HUES64 (cell line): ENCODE data around the gene CHST9.

Experiments
- H3K27ac ChIP-seq: 2 replicates; pipeline ENCODE4 v1.7.0; 2013; ENCODE audit warnings: low read depth, low read length, inconsistent platforms
- H3K27me3 ChIP-seq: 2 replicates; pipeline ENCODE4 v1.6.1; 2013; ENCODE audit warnings: mild to moderate bottlenecking, low read length; ENCODE audit not compliant: insufficient read depth
- H3K36me3 ChIP-seq: 2 replicates; pipeline ENCODE4 v1.6.1; 2013; ENCODE audit warnings: mild to moderate bottlenecking, low read length; ENCODE audit not compliant: insufficient read depth
- H3K4me1 ChIP-seq: 2 replicates; pipeline ENCODE4 v1.6.1; 2013; ENCODE audit warnings: mild to moderate bottlenecking, low read length, moderate library complexity; ENCODE audit not compliant: insufficient read depth
- H3K4me3 ChIP-seq: 2 replicates; pipeline ENCODE4 v1.5.1; 2013; ENCODE audit warnings: mild to moderate bottlenecking, low read length, moderate library complexity
- H3K9ac ChIP-seq: 2 replicates; pipeline ENCODE4 v1.6.1; 2013; ENCODE audit warnings: mild to moderate bottlenecking, low read depth, low read length
- H3K9me3 ChIP-seq: 2 replicates; pipeline ENCODE4 v1.6.1; 2013; ENCODE audit warnings: low read depth, low read length; ENCODE audit not compliant: insufficient read depth
- WGBS: fragments of 150-250, 120-280 bp; methylation state at CpG from one replicate; pipeline ENCODE4 v1.1.7; 2013; ENCODE audit warnings: missing lambda C conversion rate; 5-methylcytosine and 5-hydroxymethylcytosine counted together

Gene CHST9

GRCh38 chr18:27007880-27008279 lies 177.2 kb downstream of the CHST9 start:
- Histone ChIP-seq H3K36me3 (no peaks in the 10 kb centered on the region), H3K4me1 (peaks cover 14% of the 10 kb centered on the region; the same call in 1 of the 2 replicates), H3K27ac (no peak overlapping the region), H3K9me3 (no peaks in the 10 kb centered on the region), H3K9ac (no peak overlapping the region), H3K4me3 (no peak overlapping the region), H3K27me3 (no peaks in the 10 kb centered on the region)
- WGBS: 69% methylated on average over 2 of the region's 2 CpGs

- H3K9ac ChIP-seq: no peak overlapping the region
- H3K4me3 ChIP-seq: no peak overlapping the region
- WGBS: no CpG with 5 or more reads among the region's 1 CpG
- H3K9me3 ChIP-seq: no peaks in the 10 kb centered on the region
- H3K4me1 ChIP-seq: peaks cover 16% of the 10 kb centered on the region; the same call in 1 of the 2 replicates
- no peak overlapping the region for H3K27ac ChIP-seq
- H3K27me3 ChIP-seq: no peaks in the 10 kb centered on the region
- H3K36me3 ChIP-seq: no peaks in the 10 kb centered on the region
These were observed 179.5 kb downstream of the CHST9 start for GRCh38 chr18:27005589-27005988.

- Histone ChIP-seq H3K27ac (no peak overlapping the region), H3K27me3 (no peaks in the 10 kb centered on the region), H3K4me3 (no peak overlapping the region), H3K4me1 (peaks cover 14% of the 10 kb centered on the region; the same call in 1 of the 2 replicates), H3K36me3 (no peaks in the 10 kb centered on the region), H3K9ac (no peak overlapping the region), H3K9me3 (no peaks in the 10 kb centered on the region)
- 90% methylated on average over 6 of the region's 9 CpGs for WGBS
These were observed 180.9 kb downstream of the CHST9 start for GRCh38 chr18:27004056-27004829.

- Histone ChIP-seq H3K4me3 (no peak overlapping the region), H3K9me3 (no peaks in the 10 kb centered on the region), H3K4me1 (peaks cover 5% of the 10 kb centered on the region; the same call in 1 of the 2 replicates), H3K27ac (no peak overlapping the region), H3K9ac (no peak overlapping the region), H3K36me3 (no peaks in the 10 kb centered on the region), H3K27me3 (no peaks in the 10 kb centered on the region)
- 85% methylated on average over 2 of the region's 3 CpGs for WGBS
These were observed 185.3 kb downstream of the CHST9 start for GRCh38 chr18:26999797-27000196.

- H3K27ac ChIP-seq: no peak overlapping the region
- no peak overlapping the region for H3K9ac ChIP-seq
- H3K4me3 ChIP-seq: no peak overlapping the region
- no peaks in the 10 kb centered on the region for H3K27me3 ChIP-seq
- peaks cover 8% of the 10 kb centered on the region for H3K9me3 ChIP-seq
- no peaks in the 10 kb centered on the region for H3K36me3 ChIP-seq
- 94% methylated on average over 5 of the region's 6 CpGs for WGBS
- H3K4me1 ChIP-seq: no peaks in the 10 kb centered on the region
These were observed 191.5 kb downstream of the CHST9 start for GRCh38 chr18:26993568-26993967.

- no peak overlapping the region for H3K27ac ChIP-seq
- no peaks in the 10 kb centered on the region for H3K27me3 ChIP-seq
- no peaks in the 10 kb centered on the region for H3K36me3 ChIP-seq
- no peak overlapping the region for H3K4me3 ChIP-seq
- peaks cover 8% of the 10 kb centered on the region for H3K9me3 ChIP-seq
- no peaks in the 10 kb centered on the region for H3K4me1 ChIP-seq
- no peak overlapping the region for H3K9ac ChIP-seq
- 98% methylated on average over 2 of the region's 2 CpGs for WGBS
These were observed 192.2 kb downstream of the CHST9 start for GRCh38 chr18:26992926-26993325.

- Histone ChIP-seq H3K4me3 (no peak overlapping the region), H3K27me3 (no peaks in the 10 kb centered on the region), H3K4me1 (no peaks in the 10 kb centered on the region), H3K9me3 (peaks cover 8% of the 10 kb centered on the region), H3K27ac (no peak overlapping the region), H3K9ac (no peak overlapping the region), H3K36me3 (no peaks in the 10 kb centered on the region)
These were observed 195.3 kb downstream of the CHST9 start for GRCh38 chr18:26989842-26990241.

- WGBS: 97% methylated on average over 5 of the region's 6 CpGs
- no peak overlapping the region for H3K27ac ChIP-seq
These were observed 203.6 kb downstream of the CHST9 start for GRCh38 chr18:26981360-26982082.

GRCh38 chr18:26978812-26979341 lies 206.2 kb downstream of the CHST9 start:
- WGBS: 80% methylated on average over 2 of the region's 4 CpGs
- no peak overlapping the region for H3K9ac ChIP-seq

More at GRCh38 chr18:26981360-26982082, 203.6 kb downstream of the CHST9 start:
- Histone ChIP-seq H3K9me3 (no peaks in the 10 kb centered on the region), H3K36me3 (no peaks in the 10 kb centered on the region), H3K9ac (no peak overlapping the region), H3K4me3 (no peak overlapping the region), H3K4me1 (no peaks in the 10 kb centered on the region), H3K27me3 (no peaks in the 10 kb centered on the region)

GRCh38 chr18:26977781-26978180 lies 207.3 kb downstream of the CHST9 start:
- Histone ChIP-seq H3K27me3 (no peaks in the 10 kb centered on the region), H3K36me3 (no peaks in the 10 kb centered on the region), H3K27ac (no peak overlapping the region), H3K4me3 (no peak overlapping the region), H3K9me3 (no peaks in the 10 kb centered on the region), H3K4me1 (no peaks in the 10 kb centered on the region), H3K9ac (no peak overlapping the region)
- 100% methylated on average over 1 of the region's 1 CpG for WGBS

More at GRCh38 chr18:26978812-26979341, 206.2 kb downstream of the CHST9 start:
- no peaks in the 10 kb centered on the region for H3K9me3 ChIP-seq
- H3K27ac ChIP-seq: no peak overlapping the region
- no peaks in the 10 kb centered on the region for H3K27me3 ChIP-seq
- H3K36me3 ChIP-seq: no peaks in the 10 kb centered on the region
- no peak overlapping the region for H3K4me3 ChIP-seq
- H3K4me1 ChIP-seq: no peaks in the 10 kb centered on the region

GRCh38 chr18:26976206-26976605 lies 208.9 kb downstream of the CHST9 start:
- H3K27ac ChIP-seq: no peak overlapping the region
- no peak overlapping the region for H3K9ac ChIP-seq
- H3K4me3 ChIP-seq: no peak overlapping the region
- whole genome bisulfite sequencing: 97% methylated on average over 2 of the region's 2 CpGs
- H3K36me3 ChIP-seq: no peaks in the 10 kb centered on the region
- no peaks in the 10 kb centered on the region for H3K27me3 ChIP-seq
- no peaks in the 10 kb centered on the region for H3K4me1 ChIP-seq
- no peaks in the 10 kb centered on the region for H3K9me3 ChIP-seq
